Measurements from ENCODE around the gene ANAPC4.
A peak's percentile ranks its signal among the peaks of the same experiment; 100 is the strongest.

- TF ChIP-seq CTCF (IDR thresholded peaks at IDR 0.05; ENCODE audit: poor library complexity, severe bottlenecking) (peak; percentile 39), EZH2 (IDR thresholded peaks at IDR 0.05; ENCODE audit: borderline replicate concordance, insufficient read depth, low read length, poor library complexity, severe bottlenecking) (no peak), EP300 (conservative IDR thresholded peaks at IDR 0.05; ENCODE audit: poor library complexity, severe bottlenecking) (peak; percentile 16), REST (IDR thresholded peaks at IDR 0.05; ENCODE audit: borderline replicate concordance) (no peak), RAD21 (conservative IDR thresholded peaks at IDR 0.05) (peak; percentile 46), SMC3 (conservative IDR thresholded peaks at IDR 0.05; ENCODE audit: poor library complexity) (no peak), POLR2AphosphoS5 (IDR thresholded peaks at IDR 0.05) (peak; percentile 68), TAF1 (IDR thresholded peaks at IDR 0.05; ENCODE audit: low read depth) (peak; percentile 31)
Observed at GRCh38 chr4:25376754-25377571, at the start of gene ANAPC4.

Measured in neural cell (in vitro differentiated cells).